GM15510 (cell line): Measurements from ENCODE around the gene PLVAP.

Experiments used
- POLR2A ChIP-seq: IDR thresholded peaks from 3 replicates; pipeline ENCODE4 v1.6.1; 2011; ENCODE audit warnings: borderline replicate concordance; ENCODE audit not compliant: insufficient read length; ENCODE audit errors: extremely low read depth

The PLVAP gene

GRCh38 chr19:17309198-17309964, 67.8 kb downstream of the PLVAP start, which contains the start of gene DDA1:
TSS of gene DDA1 (plus strand) at chr19:17309563. CDS start at chr19:17309655, 92 bp downstream.
- TF ChIP-seq POLR2A: peak; percentile 73

DNA sequence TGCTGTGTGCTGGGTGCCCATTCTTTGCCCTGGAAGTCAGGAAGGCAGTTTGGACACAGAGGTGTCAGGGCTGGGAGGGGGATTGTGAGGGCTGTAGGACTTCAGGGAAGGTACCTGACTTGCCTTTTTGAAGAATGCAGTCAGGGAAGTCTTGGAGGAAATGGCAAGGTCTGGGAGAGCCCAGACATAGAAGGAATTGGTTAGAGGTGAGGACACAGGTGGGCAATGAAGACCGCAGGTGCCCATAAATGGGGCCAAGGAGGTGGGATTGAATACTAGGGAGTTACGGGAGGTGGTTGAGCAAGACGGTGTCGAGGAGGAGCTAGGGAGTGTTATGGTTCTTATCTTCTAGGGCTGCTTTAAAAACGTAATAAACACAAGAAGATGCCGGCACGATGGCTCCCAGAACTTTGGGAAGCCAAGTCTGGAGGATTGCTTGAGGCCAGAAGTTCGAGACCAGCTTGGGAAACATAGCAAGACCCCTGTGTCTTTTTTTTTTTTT, 69.2 kb downstream of the PLVAP start:
- TF ChIP-seq POLR2A: no peak

DNA sequence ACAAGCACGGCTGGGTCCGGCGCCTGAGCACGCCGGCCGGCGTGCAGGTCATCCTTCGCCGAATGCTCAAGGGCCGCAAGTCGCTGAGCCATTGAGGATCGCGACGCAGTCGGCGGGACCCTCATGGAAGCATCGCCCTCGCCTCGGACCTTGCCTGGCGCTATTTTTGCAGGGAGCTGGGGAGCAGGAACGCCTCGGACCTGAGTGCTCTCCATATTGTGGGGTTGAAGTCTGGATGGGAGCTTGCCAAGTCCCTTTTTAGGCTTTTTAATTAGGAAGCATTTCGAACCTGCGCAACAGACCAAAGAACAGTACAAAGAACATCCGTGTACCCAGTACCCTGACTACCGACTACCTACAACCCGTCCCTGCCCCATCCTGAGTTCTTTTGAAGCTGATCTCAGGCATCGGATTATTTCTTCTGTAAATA, 70.8 kb downstream of the PLVAP start:
- no peak for TF ChIP-seq POLR2A

GRCh38 chr19:17305517-17306284, 71.4 kb downstream of the PLVAP start, which contains the start of gene MRPL34:
TSS of gene MRPL34 (plus strand) at chr19:17305872. CDS start at chr19:17305893, 21 bp downstream.
- TF ChIP-seq POLR2A: peak; percentile 80

DNA sequence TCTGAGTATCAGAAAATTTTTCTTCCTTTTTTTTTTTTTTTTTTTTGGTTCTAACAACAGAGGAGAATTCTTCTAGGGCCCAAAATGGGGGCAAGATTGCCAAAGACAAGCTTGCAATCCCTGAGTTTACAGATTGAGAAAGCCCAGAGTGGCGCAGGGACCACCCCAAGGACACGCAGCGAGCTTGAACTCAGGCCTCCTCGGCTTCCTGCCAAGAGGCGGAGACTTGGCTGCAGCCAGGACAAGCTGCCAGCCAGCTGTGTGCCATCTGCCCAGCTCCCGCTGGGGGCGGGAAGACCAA, 72.0 kb downstream of the PLVAP start:
- TF ChIP-seq POLR2A: no peak

GRCh38 chr19:17304386-17305215, 72.5 kb downstream of the PLVAP start:
- no peak for TF ChIP-seq POLR2A

- no peak for TF ChIP-seq POLR2A
Measured at GRCh38 chr19:17303940-17304267, 73.2 kb downstream of the PLVAP start.

GRCh38 chr19:17303167-17303939, 73.8 kb downstream of the PLVAP start, which contains the start of gene ABHD8:
TSS of gene ABHD8 (minus strand) at chr19:17303425. CDS start at chr19:17301616, 1,809 bp downstream.
- peak; percentile 52 for TF ChIP-seq POLR2A

DNA sequence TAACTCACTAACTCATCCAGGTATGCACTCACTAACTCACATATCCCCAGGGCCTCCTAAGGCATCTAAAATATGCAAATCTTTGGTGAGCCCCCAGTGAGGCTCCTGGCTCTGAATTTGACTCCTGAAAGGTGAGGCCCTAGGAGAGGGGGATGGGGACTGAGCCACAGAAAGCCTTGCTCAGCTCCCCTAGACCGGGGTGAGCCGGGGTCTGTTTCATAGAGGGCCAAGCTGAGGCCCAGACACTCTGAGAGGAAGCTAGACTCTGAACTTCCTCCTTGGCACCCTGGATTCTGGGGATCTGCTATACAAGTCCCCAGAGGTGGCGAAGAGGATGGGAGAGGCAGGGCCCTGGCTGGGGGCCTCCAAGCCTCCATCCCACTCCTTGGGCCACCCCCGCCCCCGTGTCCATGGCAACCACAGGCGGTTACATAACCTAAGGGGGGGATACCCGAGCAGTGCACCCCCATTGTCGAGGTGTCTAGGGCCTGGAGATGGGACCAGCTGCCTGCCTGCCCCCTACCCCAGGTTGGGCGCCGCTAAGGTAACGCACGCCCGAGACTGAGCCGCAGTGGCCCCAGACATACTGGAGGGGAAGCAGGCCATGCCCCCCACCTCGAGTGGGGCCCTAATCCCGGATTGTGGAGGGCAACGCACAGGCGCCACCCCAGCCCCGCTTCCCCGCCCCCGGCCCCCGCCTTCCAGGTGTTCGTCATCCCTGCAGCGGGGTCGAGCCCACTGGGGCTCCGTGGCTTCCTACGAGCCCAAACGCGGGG, 74.6 kb downstream of the PLVAP start:
- TF ChIP-seq POLR2A: no peak
